ENCODE results near the gene RPL39. TPM values are rescaled to one million over a fixed set of nuclear protein-coding genes. Genes with fewer than 3 reads are reported as not detected.

Gene RPL39
- total and polyA plus RNA-seq, 4 donors: 623 to 2,860 (median 640) TPM

GRCh38 chrX:119762718-119763117 lies 28.7 kb downstream of the RPL39 start:
- no peak for TF ChIP-seq YY1 (IDR thresholded peaks at IDR 0.05)
- no peak for TF ChIP-seq MAX (IDR thresholded peaks at IDR 0.05)
- no peak for TF ChIP-seq RAD21 (IDR thresholded peaks at IDR 0.05)
- no peak for TF ChIP-seq ATF3 (IDR thresholded peaks at IDR 0.05)
- TF ChIP-seq EGR1 (IDR thresholded peaks at IDR 0.05; ENCODE audit: low read depth in 2 of 2): no peak
- no peak for TF ChIP-seq FOXA1 (IDR thresholded peaks at IDR 0.05)
- TF ChIP-seq HNF4A (conservative IDR thresholded peaks at IDR 0.05): no peak
- TF ChIP-seq ZBTB33 (IDR thresholded peaks at IDR 0.05): no peak
- TF ChIP-seq SP1 (IDR thresholded peaks at IDR 0.05): no peak
- TF ChIP-seq NR2F2 (IDR thresholded peaks at IDR 0.05): no peak
- Histone ChIP-seq H3K9ac (ENCODE audit: low read depth in 1 of 2, low read length in 2 of 2) (no peak overlapping the region), H3K27ac (ENCODE audit: low read depth in 1 of 2, low read length in 2 of 2) (no peak overlapping the region), H3K4me3 (ENCODE audit: low read depth in 1 of 3, low read length in 3 of 3) (no peak overlapping the region), H3K27me3 (ENCODE audit: control insufficient read depth in 4 of 4, insufficient read depth in 4 of 4, low read length in 3 of 4) (peaks cover 0 to 4% (median 0%) of the 10 kb centered on the region in 4 donors), H3K9me3 (ENCODE audit: control insufficient read depth in 4 of 4, low read length in 3 of 4) (no peaks in the 10 kb centered on the region), H3K4me1 (ENCODE audit: control insufficient read depth in 4 of 4, insufficient read depth in 4 of 4, low read length in 3 of 4) (peaks cover 1 to 16% (median 3%) of the 10 kb centered on the region in 4 donors), H3K36me3 (ENCODE audit: control insufficient read depth in 4 of 4, insufficient read depth in 3 of 4, low read depth in 1 of 4, low read length in 3 of 4) (no peaks in the 10 kb centered on the region)
- no peak for DNase-seq (ENCODE audit: low spot score)
- 89% methylated on average over 3 of the region's 3 CpGs for WGBS

DNA sequence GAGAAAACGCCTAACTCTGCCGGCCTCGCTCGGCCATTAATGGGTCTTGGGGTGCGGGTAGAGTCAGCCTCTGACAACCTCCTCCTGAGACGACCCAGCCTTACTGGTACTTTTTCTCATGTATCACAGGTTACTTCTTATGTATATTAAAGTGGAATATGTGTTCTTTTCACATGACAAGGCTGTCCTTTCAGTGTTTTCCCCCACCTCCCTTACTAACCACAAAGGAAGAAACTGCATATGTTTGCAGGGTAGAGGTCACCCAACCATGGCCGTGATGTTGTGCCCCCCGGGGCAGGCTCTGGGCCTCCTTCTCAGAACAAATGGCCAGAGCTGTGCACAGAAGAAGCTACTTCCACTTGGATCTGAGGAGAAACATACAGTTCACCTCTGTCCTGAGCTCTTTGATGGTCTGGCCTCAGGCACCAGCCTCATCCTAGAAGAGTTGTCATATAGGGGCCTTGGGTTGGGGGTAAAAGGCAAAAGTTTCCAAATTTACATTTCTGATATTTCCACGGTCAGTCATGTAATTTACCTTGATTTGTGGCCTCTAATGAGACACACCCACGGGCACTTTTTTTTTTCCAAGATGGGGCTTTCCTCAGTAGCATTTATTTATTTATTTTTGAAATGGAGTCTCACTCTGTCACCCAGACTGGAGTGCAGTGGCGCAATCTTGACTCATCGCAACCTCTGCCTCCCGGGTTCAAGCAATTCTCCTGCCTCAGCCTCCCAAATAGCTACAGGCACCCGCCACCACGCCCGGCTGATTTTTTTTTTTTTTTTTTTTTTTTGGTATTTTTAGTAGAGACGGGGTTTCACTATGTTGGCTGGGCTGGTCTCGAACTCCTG lies 31.2 kb downstream of the RPL39 start:
- H3K27me3 ChIP-seq (ENCODE audit: control insufficient read depth in 4 of 4, insufficient read depth in 4 of 4, low read length in 3 of 4): peaks cover 0 to 4% (median 0%) of the 10 kb centered on the region in 4 donors
- peaks cover 1 to 18% (median 3%) of the 10 kb centered on the region in 4 donors for H3K4me1 ChIP-seq (ENCODE audit: control insufficient read depth in 4 of 4, insufficient read depth in 4 of 4, low read length in 3 of 4)
- 87% methylated on average over 18 of the region's 18 CpGs for whole genome bisulfite sequencing
- no peak for DNase-seq (ENCODE audit: low spot score)
- TF ChIP-seq RXRA (IDR thresholded peaks at IDR 0.05) (no peak), TAF1 (conservative IDR thresholded peaks at IDR 0.05) (no peak), MAX (IDR thresholded peaks at IDR 0.05) (no peak), HNF4G (IDR thresholded peaks at IDR 0.05) (no peak), FOXA1 (IDR thresholded peaks at IDR 0.05) (no peak), RAD21 (IDR thresholded peaks at IDR 0.05) (no peak), YY1 (IDR thresholded peaks at IDR 0.05) (no peak), ATF3 (IDR thresholded peaks at IDR 0.05) (no peak), EGR1 (IDR thresholded peaks at IDR 0.05; ENCODE audit: low read depth in 2 of 2) (no peak), SP1 (IDR thresholded peaks at IDR 0.05) (no peak), CTCF (IDR thresholded peaks at IDR 0.05; ENCODE audit: low read depth, low read length, missing input control) (no peak), NR2F2 (IDR thresholded peaks at IDR 0.05) (no peak)
- no peaks in the 10 kb centered on the region for H3K36me3 ChIP-seq (ENCODE audit: control insufficient read depth in 4 of 4, insufficient read depth in 3 of 4, low read depth in 1 of 4, low read length in 3 of 4)
- no peak overlapping the region for H3K4me3 ChIP-seq (ENCODE audit: low read depth in 1 of 3, low read length in 3 of 3)
- no peak overlapping the region for H3K9ac ChIP-seq (ENCODE audit: low read depth in 1 of 2, low read length in 2 of 2)
- no peak overlapping the region for H3K27ac ChIP-seq (ENCODE audit: low read depth in 1 of 2, low read length in 2 of 2)
- H3K9me3 ChIP-seq (ENCODE audit: control insufficient read depth in 4 of 4, low read length in 3 of 4): no peaks in the 10 kb centered on the region

All from liver (tissue), 9 donors.